ENCODE measurements around the gene PCOLCE2.

DNA sequence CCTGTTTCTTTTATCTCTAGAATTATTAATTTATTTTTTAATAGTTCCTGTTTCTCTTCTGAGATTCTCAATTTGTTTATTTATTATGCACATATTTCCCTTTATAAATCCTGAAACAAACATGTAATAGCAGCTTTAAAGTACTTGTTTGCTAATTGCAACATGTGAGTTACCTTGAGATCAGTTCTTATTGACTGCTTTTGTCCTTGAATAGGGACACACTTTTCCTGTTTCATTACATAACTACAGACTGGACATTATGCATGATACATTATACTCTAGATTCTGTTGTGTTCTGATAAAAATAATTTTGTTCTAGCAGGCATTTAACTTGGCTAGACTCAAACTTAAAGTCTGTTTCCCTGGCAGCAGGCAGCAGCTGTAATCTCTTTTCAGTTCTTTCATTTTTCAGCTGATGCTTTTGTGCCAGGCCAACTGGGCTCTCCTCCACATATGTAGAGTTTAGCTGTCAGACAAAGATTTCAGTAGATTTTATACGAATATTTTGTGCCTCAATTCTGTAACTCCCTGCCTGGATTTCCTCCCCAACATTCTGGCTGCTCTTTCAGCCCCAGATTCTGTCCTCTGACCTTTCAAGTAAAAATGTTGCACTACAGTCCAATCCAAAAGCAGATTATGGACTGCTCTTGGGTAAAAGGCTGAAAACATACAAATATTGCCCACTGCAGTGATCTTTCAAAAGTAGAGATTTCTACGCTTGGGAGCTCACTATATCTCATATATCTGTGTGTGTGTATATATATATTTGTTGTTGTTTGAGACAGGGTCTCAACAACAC, 41.9 kb downstream of the PCOLCE2 start:
- TF ChIP-seq, protein P1, sequence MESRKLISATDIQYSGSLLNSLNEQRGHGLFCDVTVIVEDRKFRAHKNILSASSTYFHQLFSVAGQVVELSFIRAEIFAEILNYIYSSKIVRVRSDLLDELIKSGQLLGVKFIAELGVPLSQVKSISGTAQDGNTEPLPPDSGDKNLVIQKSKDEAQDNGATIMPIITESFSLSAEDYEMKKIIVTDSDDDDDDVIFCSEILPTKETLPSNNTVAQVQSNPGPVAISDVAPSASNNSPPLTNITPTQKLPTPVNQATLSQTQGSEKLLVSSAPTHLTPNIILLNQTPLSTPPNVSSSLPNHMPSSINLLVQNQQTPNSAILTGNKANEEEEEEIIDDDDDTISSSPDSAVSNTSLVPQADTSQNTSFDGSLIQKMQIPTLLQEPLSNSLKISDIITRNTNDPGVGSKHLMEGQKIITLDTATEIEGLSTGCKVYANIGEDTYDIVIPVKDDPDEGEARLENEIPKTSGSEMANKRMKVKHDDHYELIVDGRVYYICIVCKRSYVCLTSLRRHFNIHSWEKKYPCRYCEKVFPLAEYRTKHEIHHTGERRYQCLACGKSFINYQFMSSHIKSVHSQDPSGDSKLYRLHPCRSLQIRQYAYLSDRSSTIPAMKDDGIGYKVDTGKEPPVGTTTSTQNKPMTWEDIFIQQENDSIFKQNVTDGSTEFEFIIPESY (IDR thresholded peaks at IDR 0.05) = no peak
- TF ChIP-seq BHLHE40 (IDR thresholded peaks at IDR 0.05; ENCODE audit: borderline replicate concordance in 1 of 2, low read depth in 2 of 2, low read length in 1 of 2) = no peak
- TF ChIP-seq TAF1 (IDR thresholded peaks at IDR 0.05; ENCODE audit: borderline replicate concordance, low read depth, low read length) = no peak
- no peak for TF ChIP-seq KAT2A (conservative IDR thresholded peaks at IDR 0.05; ENCODE audit: control insufficient read depth, low read depth, low read length)
- TF ChIP-seq, protein P2, sequence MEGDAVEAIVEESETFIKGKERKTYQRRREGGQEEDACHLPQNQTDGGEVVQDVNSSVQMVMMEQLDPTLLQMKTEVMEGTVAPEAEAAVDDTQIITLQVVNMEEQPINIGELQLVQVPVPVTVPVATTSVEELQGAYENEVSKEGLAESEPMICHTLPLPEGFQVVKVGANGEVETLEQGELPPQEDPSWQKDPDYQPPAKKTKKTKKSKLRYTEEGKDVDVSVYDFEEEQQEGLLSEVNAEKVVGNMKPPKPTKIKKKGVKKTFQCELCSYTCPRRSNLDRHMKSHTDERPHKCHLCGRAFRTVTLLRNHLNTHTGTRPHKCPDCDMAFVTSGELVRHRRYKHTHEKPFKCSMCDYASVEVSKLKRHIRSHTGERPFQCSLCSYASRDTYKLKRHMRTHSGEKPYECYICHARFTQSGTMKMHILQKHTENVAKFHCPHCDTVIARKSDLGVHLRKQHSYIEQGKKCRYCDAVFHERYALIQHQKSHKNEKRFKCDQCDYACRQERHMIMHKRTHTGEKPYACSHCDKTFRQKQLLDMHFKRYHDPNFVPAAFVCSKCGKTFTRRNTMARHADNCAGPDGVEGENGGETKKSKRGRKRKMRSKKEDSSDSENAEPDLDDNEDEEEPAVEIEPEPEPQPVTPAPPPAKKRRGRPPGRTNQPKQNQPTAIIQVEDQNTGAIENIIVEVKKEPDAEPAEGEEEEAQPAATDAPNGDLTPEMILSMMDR (IDR thresholded peaks at IDR 0.05 in 2 of 3, conservative IDR thresholded peaks at IDR 0.05 in 1 of 3; ENCODE audit: control insufficient read depth in 2 of 3, extremely low read depth in 1 of 3, insufficient read depth in 1 of 3, low read depth in 3 of 3, low read length in 3 of 3) = no peak
- no peak for TF ChIP-seq POLR2A (IDR thresholded peaks at IDR 0.05; ENCODE audit: low read depth, low read length)
- TF ChIP-seq NFXL1 (IDR thresholded peaks at IDR 0.05; ENCODE audit: borderline replicate concordance) = no peak
- TF ChIP-seq, protein P3, sequence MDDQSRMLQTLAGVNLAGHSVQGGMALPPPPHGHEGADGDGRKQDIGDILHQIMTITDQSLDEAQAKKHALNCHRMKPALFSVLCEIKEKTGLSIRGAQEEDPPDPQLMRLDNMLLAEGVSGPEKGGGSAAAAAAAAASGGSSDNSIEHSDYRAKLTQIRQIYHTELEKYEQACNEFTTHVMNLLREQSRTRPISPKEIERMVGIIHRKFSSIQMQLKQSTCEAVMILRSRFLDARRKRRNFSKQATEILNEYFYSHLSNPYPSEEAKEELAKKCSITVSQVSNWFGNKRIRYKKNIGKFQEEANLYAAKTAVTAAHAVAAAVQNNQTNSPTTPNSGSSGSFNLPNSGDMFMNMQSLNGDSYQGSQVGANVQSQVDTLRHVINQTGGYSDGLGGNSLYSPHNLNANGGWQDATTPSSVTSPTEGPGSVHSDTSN (IDR thresholded peaks at IDR 0.05; ENCODE audit: insufficient replicate concordance, low read depth, low read length) = no peak
- no peak for TF ChIP-seq CHD2 (IDR thresholded peaks at IDR 0.05; ENCODE audit: borderline replicate concordance, low read depth, low read length)
- TF ChIP-seq TBL1XR1 (IDR thresholded peaks at IDR 0.05; ENCODE audit: low read depth, low read length) = no peak
- TF ChIP-seq, protein P4, sequence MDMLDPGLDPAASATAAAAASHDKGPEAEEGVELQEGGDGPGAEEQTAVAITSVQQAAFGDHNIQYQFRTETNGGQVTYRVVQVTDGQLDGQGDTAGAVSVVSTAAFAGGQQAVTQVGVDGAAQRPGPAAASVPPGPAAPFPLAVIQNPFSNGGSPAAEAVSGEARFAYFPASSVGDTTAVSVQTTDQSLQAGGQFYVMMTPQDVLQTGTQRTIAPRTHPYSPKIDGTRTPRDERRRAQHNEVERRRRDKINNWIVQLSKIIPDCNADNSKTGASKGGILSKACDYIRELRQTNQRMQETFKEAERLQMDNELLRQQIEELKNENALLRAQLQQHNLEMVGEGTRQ (IDR thresholded peaks at IDR 0.05; ENCODE audit: borderline replicate concordance, low read depth, low read length) = no peak
- TF ChIP-seq BMI1 (IDR thresholded peaks at IDR 0.05; ENCODE audit: borderline replicate concordance) = no peak
- TF ChIP-seq NRF1 (conservative IDR thresholded peaks at IDR 0.05; ENCODE audit: low read depth, low read length) = no peak
- TF ChIP-seq, protein P5, sequence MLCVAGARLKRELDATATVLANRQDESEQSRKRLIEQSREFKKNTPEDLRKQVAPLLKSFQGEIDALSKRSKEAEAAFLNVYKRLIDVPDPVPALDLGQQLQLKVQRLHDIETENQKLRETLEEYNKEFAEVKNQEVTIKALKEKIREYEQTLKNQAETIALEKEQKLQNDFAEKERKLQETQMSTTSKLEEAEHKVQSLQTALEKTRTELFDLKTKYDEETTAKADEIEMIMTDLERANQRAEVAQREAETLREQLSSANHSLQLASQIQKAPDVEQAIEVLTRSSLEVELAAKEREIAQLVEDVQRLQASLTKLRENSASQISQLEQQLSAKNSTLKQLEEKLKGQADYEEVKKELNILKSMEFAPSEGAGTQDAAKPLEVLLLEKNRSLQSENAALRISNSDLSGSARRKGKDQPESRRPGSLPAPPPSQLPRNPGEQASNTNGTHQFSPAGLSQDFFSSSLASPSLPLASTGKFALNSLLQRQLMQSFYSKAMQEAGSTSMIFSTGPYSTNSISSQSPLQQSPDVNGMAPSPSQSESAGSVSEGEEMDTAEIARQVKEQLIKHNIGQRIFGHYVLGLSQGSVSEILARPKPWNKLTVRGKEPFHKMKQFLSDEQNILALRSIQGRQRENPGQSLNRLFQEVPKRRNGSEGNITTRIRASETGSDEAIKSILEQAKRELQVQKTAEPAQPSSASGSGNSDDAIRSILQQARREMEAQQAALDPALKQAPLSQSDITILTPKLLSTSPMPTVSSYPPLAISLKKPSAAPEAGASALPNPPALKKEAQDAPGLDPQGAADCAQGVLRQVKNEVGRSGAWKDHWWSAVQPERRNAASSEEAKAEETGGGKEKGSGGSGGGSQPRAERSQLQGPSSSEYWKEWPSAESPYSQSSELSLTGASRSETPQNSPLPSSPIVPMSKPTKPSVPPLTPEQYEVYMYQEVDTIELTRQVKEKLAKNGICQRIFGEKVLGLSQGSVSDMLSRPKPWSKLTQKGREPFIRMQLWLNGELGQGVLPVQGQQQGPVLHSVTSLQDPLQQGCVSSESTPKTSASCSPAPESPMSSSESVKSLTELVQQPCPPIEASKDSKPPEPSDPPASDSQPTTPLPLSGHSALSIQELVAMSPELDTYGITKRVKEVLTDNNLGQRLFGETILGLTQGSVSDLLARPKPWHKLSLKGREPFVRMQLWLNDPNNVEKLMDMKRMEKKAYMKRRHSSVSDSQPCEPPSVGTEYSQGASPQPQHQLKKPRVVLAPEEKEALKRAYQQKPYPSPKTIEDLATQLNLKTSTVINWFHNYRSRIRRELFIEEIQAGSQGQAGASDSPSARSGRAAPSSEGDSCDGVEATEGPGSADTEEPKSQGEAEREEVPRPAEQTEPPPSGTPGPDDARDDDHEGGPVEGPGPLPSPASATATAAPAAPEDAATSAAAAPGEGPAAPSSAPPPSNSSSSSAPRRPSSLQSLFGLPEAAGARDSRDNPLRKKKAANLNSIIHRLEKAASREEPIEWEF (IDR thresholded peaks at IDR 0.05; ENCODE audit: insufficient replicate concordance, low read depth, low read length) = no peak

All from GM12878 (cell line).